Stimulated activated naive CD8-positive, alpha-beta T cell treated with anti-CD3 and anti-CD28 coated beads, Interleukin-15, Interleukin-2, amounts not matched to agents 100 U/mL and 50 U/mL, for 24 hours (primary cell): ENCODE results near the gene ATP13A4.

Source experiments
- ATAC-seq: fragments of 150-1000 bp; cut with Tn5 transposase; one replicate; pipeline ENCODE4 v1.10.0; 2021
- DNase-seq: peaks from one replicate; pipeline ENCODE4 v3.0.0; 2021

ATP13A4 gene

GRCh38 chr3:193491026-193491425 lies 63.7 kb downstream of the ATP13A4 start:
- ATAC-seq = no peak
- DNase-seq = no peak

- ATAC-seq (no peak), DNase-seq (no peak)
Observed at GRCh38 chr3:193490580-193490979, 64.1 kb downstream of the ATP13A4 start.

GRCh38 chr3:193489949-193490348 lies 64.7 kb downstream of the ATP13A4 start:
- ATAC-seq = no peak
- no peak for DNase-seq

GRCh38 chr3:193488741-193489140 lies 66.0 kb downstream of the ATP13A4 start:
- no peak for ATAC-seq
- DNase-seq = no peak

DNA sequence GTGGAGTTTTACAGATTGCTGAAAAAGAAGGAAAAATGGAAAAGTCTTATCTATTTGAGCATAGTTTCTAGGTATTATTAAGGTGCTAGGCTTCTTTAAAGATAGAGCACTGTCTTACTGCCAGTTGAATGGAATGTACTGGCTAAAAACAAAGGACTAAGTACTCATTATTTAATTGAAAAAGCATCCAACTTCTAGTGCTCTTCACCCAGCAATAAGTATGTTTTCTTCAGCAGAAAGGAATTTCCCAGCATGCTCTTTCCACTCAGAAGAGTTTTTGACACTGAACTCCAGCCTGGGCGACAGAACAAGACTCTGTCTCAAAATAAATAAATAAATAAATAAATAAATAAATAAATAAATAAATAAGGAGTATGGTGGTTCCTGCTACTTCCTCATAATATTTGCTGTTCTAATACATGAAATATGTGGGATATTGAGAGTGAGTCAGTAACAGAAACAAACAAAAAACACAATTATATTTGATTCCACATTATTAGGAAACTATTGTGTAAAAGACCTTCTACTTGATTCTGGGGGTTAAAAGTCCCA lies 70.6 kb downstream of the ATP13A4 start:
- DNase-seq = no peak
- no peak for ATAC-seq

DNA sequence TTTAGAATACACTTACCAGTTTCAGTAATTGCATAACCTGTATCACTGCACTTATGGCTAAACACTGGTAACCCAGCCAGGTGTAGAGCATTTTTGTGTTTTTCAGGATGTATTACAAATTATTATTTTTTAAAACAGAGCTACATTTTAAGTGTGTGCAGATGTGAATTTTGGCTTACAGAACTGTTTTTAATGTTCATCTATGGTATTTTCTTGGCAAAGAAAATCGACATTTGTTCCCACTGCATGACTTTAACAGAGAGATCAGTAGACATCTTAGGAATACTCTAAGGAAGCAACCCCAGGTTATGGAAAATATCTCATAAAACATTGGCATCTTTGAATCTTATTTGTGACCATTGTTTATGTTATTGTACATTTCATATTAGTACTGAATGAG lies 73.3 kb downstream of the ATP13A4 start:
- DNase-seq = no peak
- ATAC-seq = no peak

DNA sequence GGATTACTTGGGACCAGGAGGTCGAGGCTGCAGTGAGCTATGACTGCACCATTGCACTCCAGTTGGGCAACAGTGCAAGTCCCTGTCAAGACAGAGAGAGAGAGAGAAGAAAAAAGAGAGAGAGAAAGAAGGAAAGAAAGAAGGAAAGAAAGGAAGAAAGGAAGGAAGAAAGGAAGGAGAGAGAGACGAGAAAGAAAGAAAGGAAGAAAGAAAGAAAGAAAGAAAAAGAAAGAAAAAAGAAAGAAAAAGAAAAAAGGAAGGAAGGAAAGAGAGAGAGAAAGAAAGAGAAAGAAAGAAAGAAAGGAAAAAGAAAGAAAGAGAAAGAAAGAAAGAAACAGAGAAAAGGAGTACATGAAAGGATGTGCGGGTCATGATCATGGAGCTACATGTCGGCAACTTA lies 80.2 kb downstream of the ATP13A4 start:
- ATAC-seq (no peak), DNase-seq (no peak)

GRCh38 chr3:193470710-193471109 lies 84.0 kb downstream of the ATP13A4 start:
- ATAC-seq (no peak), DNase-seq (no peak)

DNA sequence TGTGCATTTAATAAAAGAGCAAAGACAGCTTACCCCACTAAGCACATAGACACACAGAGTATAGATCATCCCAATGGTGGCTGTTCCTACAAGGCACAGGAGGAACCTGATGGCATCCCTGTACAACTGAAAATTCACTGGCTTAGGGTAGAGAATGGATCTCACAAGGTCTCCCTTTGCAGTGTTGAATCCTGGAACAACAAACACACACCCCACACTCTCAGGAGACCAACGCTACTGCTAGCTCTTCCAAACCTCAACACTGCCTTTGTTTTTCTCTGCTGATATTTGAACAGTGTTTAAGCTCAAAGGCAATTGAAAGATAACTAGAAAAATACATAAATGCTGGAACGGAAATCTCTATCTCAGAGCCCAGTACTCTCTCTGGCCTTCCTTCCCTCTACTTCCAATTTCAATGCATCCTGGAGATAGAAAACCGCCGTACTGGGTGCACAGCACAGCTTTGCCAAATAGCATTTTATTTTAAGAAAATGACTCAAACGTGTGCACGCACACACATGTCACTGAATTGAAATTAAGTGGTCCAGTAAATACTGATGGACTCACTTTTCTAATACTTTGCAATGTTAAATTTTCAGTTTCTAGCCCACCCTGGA lies 88.6 kb downstream of the ATP13A4 start:
- no peak for ATAC-seq
- no peak for DNase-seq

DNA sequence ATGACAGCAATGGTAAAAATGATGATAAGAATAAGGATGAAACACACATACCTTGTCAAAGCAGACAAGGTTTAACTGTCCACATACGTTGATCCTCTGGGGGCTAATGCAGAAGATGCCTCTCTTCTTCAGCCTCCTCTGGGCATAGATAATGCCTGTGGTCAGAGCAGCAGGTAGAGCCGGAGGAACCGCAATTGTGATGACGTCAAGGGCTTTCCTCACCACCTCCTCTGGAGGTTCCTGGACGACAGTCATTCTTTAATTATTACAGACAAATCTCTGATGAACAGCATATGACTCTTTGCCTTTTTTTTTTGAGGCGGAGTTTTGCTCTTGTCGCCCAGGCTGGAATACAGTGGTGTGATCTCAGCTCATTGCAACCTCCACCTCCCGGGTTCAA lies 89.8 kb downstream of the ATP13A4 start:
- ATAC-seq = no peak
- no peak for DNase-seq

GRCh38 chr3:193457526-193457925 lies 97.2 kb downstream of the ATP13A4 start:
- DNase-seq = no peak
- ATAC-seq = no peak

DNA sequence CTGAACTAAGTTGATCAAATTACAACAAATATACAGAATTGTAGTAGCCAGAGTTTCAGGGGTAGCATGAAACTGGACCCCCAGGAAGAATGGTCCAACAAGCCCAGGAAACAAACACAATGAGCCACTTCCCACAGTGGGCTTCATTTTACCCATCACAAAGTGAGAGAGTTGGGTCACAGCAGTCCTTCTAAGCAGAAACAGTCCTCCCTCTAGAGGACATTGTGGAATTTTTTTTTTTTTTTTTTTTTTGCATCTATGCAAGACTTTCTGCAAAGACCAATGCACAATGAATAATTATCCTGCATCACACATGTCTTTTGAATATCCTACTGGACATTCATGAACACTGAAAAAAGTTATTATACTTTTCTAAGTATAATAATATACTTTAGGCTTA lies 102.4 kb downstream of the ATP13A4 start:
- ATAC-seq = no peak
- no peak for DNase-seq

GRCh38 chr3:193451902-193452301 lies 102.8 kb downstream of the ATP13A4 start:
- ATAC-seq = no peak

GRCh38 chr3:193446965-193447602 lies 107.6 kb downstream of the ATP13A4 start:
- ATAC-seq (no peak), DNase-seq (no peak)

More at GRCh38 chr3:193451902-193452301, 102.8 kb downstream of the ATP13A4 start:
- DNase-seq = no peak

GRCh38 chr3:193439423-193439822 lies 115.3 kb downstream of the ATP13A4 start:
- no peak for DNase-seq
- no peak for ATAC-seq

- no peak for ATAC-seq
- no peak for DNase-seq
Observed at GRCh38 chr3:193418576-193419373, 135.9 kb downstream of the ATP13A4 start.

- ATAC-seq (no peak), DNase-seq (no peak)
Observed at GRCh38 chr3:193416629-193417028, 138.1 kb downstream of the ATP13A4 start.

DNA sequence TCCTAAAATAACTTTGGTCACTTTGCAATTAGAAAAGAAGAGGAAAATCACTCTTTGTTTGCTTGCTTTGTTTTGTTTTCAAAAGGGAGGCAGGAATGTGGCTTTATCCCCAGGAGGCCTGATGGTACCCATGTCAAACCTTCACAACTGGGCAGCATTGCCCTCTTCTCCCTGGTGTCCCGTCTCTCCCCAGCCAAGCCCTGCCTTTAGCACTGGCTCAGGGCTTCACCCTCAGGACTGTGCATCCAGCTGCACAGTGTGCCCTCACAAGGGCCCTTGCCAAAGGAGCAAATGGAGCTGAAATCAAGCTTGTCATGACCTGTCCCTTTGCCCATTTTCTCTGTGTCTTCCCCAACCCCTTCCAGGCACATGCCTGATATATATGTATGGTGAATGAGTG lies 147.0 kb downstream of the ATP13A4 start:
- ATAC-seq = no peak

DNA sequence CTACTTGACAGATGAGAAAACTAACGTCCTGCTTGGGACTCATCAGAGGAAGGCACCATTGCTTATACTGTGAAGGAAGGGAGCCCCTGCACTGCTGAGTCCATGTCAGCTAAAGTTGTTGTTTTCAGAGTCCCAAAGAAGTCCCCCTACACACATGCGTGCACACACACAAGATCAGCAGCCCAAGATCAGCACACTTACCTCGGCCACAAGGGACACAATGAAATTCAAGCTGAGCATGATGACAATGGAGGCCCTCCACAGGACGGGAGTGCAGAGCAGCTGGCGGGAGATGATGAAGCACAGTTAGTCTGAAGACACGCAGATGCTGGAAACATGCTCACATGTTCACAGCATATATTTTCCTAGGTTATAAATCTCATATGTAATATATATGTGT lies 147.6 kb downstream of the ATP13A4 start:
- DNase-seq (no peak), ATAC-seq (no peak)

More for the DNA sequence above, 147.0 kb downstream of the ATP13A4 start:
- DNase-seq = no peak

GRCh38 chr3:193403307-193403706 lies 151.4 kb downstream of the ATP13A4 start:
- ATAC-seq = no peak

DNA sequence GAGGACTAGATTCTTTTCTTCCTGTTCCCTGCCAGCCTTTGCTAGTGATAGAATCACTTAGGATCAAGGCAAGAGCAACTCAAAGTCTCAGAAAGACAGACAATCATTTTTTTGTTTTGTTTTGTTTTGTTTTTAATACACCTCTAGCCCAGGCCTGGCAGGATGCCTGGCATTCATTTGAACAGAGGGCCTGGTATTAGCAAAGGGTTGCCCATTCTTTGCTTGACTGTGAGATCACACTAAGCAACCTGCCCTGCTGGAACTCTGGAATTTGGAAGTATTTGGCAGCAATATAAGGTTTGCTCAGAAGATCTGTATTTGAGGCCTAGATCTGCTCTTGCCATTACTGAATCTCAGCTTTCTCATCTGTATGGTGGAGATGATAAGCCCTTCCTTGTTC lies 154.4 kb downstream of the ATP13A4 start:
- ATAC-seq (no peak), DNase-seq (no peak)

More at GRCh38 chr3:193403307-193403706, 151.4 kb downstream of the ATP13A4 start:
- no peak for DNase-seq

DNA sequence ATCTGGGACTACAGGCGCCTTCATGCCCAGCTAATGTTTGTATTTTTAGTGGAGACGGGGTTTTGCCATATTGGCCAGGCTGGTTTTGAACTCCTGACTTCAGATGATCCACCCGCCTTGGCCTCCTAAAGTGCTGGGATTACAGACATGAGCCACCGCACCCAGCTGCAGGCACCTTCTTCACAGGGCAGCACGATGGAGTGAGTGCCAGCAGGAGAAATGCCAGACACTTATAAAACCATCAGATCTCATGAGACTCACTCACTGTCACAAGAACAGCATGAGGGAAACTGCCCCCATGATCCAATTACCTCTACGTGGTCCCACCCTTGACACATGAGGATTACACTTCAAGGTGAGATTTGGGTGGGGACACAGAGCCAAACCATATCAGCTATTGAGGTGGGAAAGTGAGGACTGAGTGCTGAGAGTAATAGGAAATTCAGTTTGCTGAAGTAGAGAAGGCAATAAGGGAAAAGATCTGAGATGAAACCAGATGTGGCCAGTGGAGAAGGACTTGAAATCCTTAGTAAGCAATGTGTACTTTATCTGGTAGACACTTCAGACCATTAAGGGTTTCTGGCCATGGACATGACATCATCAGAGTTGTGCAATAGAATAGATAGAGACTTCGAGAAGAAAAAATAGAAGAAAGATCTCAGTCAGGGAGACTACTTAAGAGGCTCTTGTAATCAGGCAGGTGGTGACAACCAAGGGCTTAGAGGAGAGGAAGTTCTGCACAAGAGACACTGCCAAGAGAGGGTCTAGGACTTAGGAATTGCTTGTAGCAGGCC lies 158.0 kb downstream of the ATP13A4 start:
- ATAC-seq = no peak

More for the DNA sequence above, 158.0 kb downstream of the ATP13A4 start:
- DNase-seq = no peak
